Stomach smooth muscle (tissue), 2 donors: ENCODE data around the gene BRINP3.

Source experiments
- H3K27ac ChIP-seq: one replicate; pipeline ENCODE4 v1.7.0; 2013; ENCODE audit warnings: mild to moderate bottlenecking, low read length, inconsistent platforms
- H3K27me3 ChIP-seq, 2 donors: one replicate each; pipeline ENCODE4 v1.7.0; 2013; ENCODE audit warnings: low read length in 2 of 2; ENCODE audit not compliant: insufficient read depth in 2 of 2, control insufficient read depth in 1 of 2
- H3K36me3 ChIP-seq, 2 donors: one replicate each; pipeline ENCODE4 v1.7.0; 2013; ENCODE audit warnings: low read length in 2 of 2; ENCODE audit not compliant: control insufficient read depth in 2 of 2, insufficient read depth in 2 of 2
- H3K4me1 ChIP-seq: one replicate; pipeline ENCODE4 v1.7.0; 2013; ENCODE audit warnings: low read length; ENCODE audit not compliant: control insufficient read depth, insufficient read depth
- H3K4me3 ChIP-seq, 2 donors: one replicate each; pipeline ENCODE4 v1.7.0; 2013; ENCODE audit warnings: low read length in 2 of 2
- H3K9ac ChIP-seq, 2 donors: one replicate each; pipeline ENCODE4 v1.7.0; 2013; ENCODE audit warnings: low read length in 2 of 2, mild to moderate bottlenecking in 1 of 2
- H3K9me3 ChIP-seq, 2 donors: one replicate each; pipeline ENCODE4 v1.7.0; 2013; ENCODE audit warnings: low read length in 2 of 2; ENCODE audit not compliant: control insufficient read depth in 2 of 2
- donor health status: healthy.
- donor health status: Pancreatic carcinoma.

BRINP3 gene

GRCh38 chr1:190478149-190479049 is 735 bp upstream of the BRINP3 start:
- Histone ChIP-seq H3K4me1 (no peaks in the 10 kb centered on the region), H3K4me3 (peak overlapping the region; percentile 75), H3K27me3 (peaks cover 7 to 26% of the 10 kb centered on the region in 2 donors), H3K9ac (peak overlapping the region in 1 of 2 donors; percentile 31), H3K27ac (no peak overlapping the region), H3K9me3 (no peaks in the 10 kb centered on the region), H3K36me3 (no peaks in the 10 kb centered on the region)

DNA sequence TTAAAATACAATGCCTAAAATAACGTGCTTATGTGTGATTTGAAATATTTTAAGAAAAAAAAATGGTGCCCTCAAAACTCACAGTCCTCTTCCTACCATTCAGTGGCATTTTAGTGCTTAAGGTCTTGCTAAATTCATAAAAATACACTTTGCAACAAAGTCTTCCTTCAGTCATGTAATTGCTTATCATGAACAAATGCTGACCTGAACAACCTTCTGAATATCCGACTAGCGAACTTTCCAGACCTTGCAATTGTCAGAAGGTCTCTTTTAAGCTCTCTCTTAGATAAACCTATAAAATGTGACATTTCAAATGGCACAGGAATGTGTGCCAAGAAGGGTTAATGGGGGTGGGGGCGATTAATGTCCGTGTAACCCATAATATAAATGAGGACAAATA is 858 bp downstream of the BRINP3 start:
- no peak overlapping the region for H3K9ac ChIP-seq
- H3K27ac ChIP-seq: no peak overlapping the region
- no peak overlapping the region for H3K4me3 ChIP-seq
- H3K27me3 ChIP-seq: peaks cover 7 to 26% of the 10 kb centered on the region in 2 donors
- H3K9me3 ChIP-seq: no peaks in the 10 kb centered on the region
- no peaks in the 10 kb centered on the region for H3K4me1 ChIP-seq
- H3K36me3 ChIP-seq: no peaks in the 10 kb centered on the region

DNA sequence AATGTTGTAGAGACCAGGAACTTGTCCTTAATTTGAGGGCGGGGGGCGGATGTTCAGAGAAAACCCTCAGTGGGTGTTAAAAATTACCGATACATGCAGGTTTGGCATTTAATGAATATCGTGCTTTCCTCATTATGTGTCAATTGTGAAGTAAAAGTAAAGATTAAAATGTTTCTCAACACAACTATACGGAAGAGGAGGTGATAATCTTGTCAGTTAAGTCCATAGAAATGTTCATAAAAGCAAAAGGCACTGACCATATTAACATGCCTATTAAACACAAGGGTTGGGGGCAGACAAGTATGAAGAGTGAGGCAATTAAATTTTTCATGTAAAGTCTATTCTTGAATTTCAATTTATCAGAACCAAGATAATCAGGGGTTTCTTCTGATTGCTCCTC is 1.3 kb downstream of the BRINP3 start:
- Histone ChIP-seq H3K27me3 (peaks cover 7 to 26% of the 10 kb centered on the region in 2 donors), H3K27ac (no peak overlapping the region), H3K4me3 (no peak overlapping the region)

GRCh38 chr1:190475421-190476141 is 2.1 kb downstream of the BRINP3 start:
- Histone ChIP-seq H3K27ac (no peak overlapping the region), H3K4me3 (peak overlapping the region; percentile 41 to 64), H3K27me3 (peaks cover 7 to 26% of the 10 kb centered on the region in 2 donors), H3K4me1 (no peaks in the 10 kb centered on the region), H3K9me3 (no peaks in the 10 kb centered on the region), H3K9ac (no peak overlapping the region), H3K36me3 (no peaks in the 10 kb centered on the region)

More for the DNA sequence above, 1.3 kb downstream of the BRINP3 start:
- Histone ChIP-seq H3K9ac (no peak overlapping the region), H3K4me1 (no peaks in the 10 kb centered on the region), H3K9me3 (no peaks in the 10 kb centered on the region), H3K36me3 (no peaks in the 10 kb centered on the region)

DNA sequence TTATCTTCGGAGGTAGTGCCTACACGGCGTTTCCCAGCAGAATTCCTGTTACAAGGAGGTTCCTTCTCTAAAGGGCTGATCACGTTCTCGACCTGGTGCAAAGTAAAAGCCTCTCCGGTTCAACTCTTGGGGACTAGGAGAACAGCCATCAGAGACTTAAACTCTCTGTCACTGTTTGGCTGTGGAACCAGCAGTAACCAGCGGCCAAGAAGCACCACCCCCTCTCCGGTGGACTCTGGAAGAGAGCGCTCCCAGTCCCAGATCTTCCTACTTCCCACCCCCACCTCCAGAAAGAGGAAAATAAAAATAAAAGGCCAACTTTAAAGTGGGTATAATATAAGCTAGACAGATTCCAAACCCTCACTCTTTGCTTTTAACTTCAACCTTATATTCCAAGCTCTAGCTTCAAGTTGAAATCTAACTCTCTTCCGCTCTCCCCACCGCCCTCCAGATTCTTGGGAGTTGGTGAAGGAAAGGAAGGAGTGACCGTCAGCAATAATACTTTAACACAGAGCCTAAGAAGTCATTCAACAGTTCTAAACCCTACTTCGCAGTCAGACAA is 2.9 kb downstream of the BRINP3 start:
- Histone ChIP-seq H3K27me3 (peaks cover 7 to 26% of the 10 kb centered on the region in 2 donors), H3K4me3 (peak overlapping the region; percentile 41 to 64), H3K9ac (no peak overlapping the region), H3K36me3 (no peaks in the 10 kb centered on the region), H3K27ac (no peak overlapping the region), H3K4me1 (no peaks in the 10 kb centered on the region), H3K9me3 (no peaks in the 10 kb centered on the region)

DNA sequence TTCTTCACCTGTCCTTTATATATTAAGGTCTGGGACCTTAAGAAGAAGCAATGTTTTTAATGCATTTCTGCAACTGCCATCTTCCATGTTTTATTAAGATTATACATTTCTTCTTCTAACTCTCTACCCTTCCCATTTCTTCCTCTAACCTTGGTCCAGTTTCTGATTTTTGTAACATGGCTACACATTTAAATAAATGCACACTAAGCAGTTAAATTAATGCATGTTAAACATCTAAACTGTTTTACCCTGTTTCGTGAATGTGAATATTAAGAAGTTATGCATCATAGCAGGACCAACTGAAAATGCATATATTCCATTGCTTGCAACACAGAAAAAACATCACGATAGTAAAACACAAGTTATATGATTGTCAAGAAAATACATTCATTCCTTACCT is 3.7 kb downstream of the BRINP3 start:
- H3K27me3 ChIP-seq: peaks cover 7 to 23% of the 10 kb centered on the region in 2 donors
- peak overlapping the region in 1 of 2 donors; percentile 64 for H3K4me3 ChIP-seq
- no peaks in the 10 kb centered on the region for H3K36me3 ChIP-seq
- H3K27ac ChIP-seq: no peak overlapping the region
- no peaks in the 10 kb centered on the region for H3K4me1 ChIP-seq
- no peak overlapping the region for H3K9ac ChIP-seq
- H3K9me3 ChIP-seq: no peaks in the 10 kb centered on the region

GRCh38 chr1:190472494-190472893 is 5.2 kb downstream of the BRINP3 start:
- no peak overlapping the region for H3K9ac ChIP-seq
- H3K36me3 ChIP-seq: no peaks in the 10 kb centered on the region
- no peaks in the 10 kb centered on the region for H3K4me1 ChIP-seq
- H3K27me3 ChIP-seq: peaks cover 4 to 14% of the 10 kb centered on the region in 2 donors
- no peaks in the 10 kb centered on the region for H3K9me3 ChIP-seq
- no peak overlapping the region for H3K27ac ChIP-seq
- no peak overlapping the region for H3K4me3 ChIP-seq

DNA sequence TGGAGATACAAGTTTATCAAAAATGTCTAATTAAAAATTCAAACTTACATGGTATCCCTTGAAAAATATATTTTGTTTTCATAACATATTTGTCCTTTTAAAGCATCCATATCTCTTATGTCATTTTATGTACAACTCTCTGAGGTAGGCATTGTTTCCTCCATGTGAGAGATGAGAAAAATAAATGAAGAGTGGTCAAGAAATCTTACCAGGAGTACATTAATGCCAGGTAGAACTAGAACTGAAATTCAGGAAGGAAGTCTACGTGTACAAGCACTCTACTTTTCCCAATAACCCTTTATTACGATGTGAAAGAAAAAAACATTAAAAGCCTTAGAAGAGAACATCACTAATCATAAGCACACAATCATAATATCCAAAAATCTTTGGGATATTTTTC is 5.6 kb downstream of the BRINP3 start:
- peaks cover 4 to 11% of the 10 kb centered on the region in 2 donors for H3K27me3 ChIP-seq
- H3K27ac ChIP-seq: no peak overlapping the region
- H3K9ac ChIP-seq: no peak overlapping the region
- no peaks in the 10 kb centered on the region for H3K4me1 ChIP-seq
- H3K36me3 ChIP-seq: no peaks in the 10 kb centered on the region
- no peaks in the 10 kb centered on the region for H3K9me3 ChIP-seq
- H3K4me3 ChIP-seq: no peak overlapping the region

DNA sequence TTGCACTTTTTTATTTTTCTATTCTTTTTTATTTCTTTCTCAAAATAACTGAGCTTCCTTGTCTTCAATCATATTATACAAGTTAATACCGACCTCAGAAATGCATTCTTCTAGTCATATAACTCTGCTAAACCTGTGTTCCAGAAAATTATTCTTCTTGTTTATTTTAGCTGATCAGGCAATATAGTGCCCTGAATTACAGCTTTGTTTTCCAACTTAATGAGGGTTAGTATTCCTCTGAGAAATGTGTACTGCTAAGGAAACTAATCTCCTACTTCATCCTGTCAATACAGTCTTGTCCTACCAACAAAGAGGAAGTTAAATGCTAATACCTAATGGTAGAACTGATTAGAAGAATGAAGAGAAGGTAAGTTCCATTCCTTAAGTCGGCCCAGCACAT is 13.0 kb downstream of the BRINP3 start:
- Histone ChIP-seq H3K27me3 (no peaks in the 10 kb centered on the region), H3K36me3 (no peaks in the 10 kb centered on the region), H3K27ac (no peak overlapping the region), H3K9me3 (no peaks in the 10 kb centered on the region), H3K4me1 (no peaks in the 10 kb centered on the region), H3K4me3 (no peak overlapping the region), H3K9ac (no peak overlapping the region)

DNA sequence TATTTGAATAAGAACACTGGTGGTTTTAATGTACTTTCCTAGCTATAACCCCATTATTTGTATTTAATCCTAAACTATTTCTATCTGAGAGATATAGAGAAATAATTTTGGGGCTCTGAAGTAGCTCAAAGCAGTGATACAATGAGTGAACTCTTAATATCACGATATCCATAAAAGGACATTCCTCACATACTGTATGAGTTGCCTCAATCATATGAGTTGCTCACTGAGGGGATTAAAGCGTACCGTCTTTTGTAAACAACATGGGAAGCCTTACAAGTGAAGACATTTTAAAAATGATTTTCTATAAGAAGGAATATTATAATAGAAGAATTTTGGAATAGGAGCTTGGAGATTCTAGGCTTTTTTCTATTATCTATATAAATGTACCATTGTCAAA is 21.5 kb downstream of the BRINP3 start:
- Histone ChIP-seq H3K36me3 (no peaks in the 10 kb centered on the region), H3K4me3 (no peak overlapping the region), H3K9ac (no peak overlapping the region), H3K27ac (no peak overlapping the region), H3K9me3 (no peaks in the 10 kb centered on the region), H3K27me3 (no peaks in the 10 kb centered on the region), H3K4me1 (no peaks in the 10 kb centered on the region)
